Measurements from ENCODE around the gene ABTB1.

DNA sequence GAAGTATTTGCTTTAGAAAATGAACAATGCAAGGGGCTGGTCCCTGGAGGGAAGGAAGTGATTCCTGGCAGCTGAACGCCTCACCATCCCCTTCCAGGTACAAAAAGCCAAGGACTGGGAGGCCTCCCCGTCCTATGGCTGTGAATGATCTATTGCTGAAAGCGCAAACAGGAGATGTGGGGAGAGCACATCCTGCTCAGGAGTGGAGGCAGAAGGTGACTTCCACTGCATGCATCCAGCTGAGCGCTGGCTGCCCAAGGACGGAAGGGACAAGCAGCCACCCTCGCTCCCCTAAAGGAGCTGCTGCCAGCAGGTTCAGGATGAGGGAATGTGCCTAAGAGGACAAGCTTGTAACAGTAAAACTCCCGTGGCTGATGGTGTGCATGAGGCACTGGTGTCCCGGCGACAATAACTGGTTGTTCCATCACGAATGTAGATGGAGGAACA lies 41.4 kb downstream of the ABTB1 start:
- TF ChIP-seq RAD21 (IDR thresholded peaks at IDR 0.05; ENCODE audit: low read depth) = no peak
- TF ChIP-seq, protein P1, sequence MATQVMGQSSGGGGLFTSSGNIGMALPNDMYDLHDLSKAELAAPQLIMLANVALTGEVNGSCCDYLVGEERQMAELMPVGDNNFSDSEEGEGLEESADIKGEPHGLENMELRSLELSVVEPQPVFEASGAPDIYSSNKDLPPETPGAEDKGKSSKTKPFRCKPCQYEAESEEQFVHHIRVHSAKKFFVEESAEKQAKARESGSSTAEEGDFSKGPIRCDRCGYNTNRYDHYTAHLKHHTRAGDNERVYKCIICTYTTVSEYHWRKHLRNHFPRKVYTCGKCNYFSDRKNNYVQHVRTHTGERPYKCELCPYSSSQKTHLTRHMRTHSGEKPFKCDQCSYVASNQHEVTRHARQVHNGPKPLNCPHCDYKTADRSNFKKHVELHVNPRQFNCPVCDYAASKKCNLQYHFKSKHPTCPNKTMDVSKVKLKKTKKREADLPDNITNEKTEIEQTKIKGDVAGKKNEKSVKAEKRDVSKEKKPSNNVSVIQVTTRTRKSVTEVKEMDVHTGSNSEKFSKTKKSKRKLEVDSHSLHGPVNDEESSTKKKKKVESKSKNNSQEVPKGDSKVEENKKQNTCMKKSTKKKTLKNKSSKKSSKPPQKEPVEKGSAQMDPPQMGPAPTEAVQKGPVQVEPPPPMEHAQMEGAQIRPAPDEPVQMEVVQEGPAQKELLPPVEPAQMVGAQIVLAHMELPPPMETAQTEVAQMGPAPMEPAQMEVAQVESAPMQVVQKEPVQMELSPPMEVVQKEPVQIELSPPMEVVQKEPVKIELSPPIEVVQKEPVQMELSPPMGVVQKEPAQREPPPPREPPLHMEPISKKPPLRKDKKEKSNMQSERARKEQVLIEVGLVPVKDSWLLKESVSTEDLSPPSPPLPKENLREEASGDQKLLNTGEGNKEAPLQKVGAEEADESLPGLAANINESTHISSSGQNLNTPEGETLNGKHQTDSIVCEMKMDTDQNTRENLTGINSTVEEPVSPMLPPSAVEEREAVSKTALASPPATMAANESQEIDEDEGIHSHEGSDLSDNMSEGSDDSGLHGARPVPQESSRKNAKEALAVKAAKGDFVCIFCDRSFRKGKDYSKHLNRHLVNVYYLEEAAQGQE (IDR thresholded peaks at IDR 0.05; ENCODE audit: low read depth) = no peak
- TF ChIP-seq, protein P2, sequence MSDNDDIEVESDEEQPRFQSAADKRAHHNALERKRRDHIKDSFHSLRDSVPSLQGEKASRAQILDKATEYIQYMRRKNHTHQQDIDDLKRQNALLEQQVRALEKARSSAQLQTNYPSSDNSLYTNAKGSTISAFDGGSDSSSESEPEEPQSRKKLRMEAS (IDR thresholded peaks at IDR 0.05) = no peak
- no peak for TF ChIP-seq EGR1 (IDR thresholded peaks at IDR 0.05)
- TF ChIP-seq TEAD4 (IDR thresholded peaks at IDR 0.05) = no peak
- TF ChIP-seq TAF1 (IDR thresholded peaks at IDR 0.05; ENCODE audit: low read depth) = no peak
- no peak for TF ChIP-seq EP300 (IDR thresholded peaks at IDR 0.05; ENCODE audit: borderline replicate concordance)
- TF ChIP-seq CREB1 (IDR thresholded peaks at IDR 0.05; ENCODE audit: low read depth) = no peak
- TF ChIP-seq, protein P3, sequence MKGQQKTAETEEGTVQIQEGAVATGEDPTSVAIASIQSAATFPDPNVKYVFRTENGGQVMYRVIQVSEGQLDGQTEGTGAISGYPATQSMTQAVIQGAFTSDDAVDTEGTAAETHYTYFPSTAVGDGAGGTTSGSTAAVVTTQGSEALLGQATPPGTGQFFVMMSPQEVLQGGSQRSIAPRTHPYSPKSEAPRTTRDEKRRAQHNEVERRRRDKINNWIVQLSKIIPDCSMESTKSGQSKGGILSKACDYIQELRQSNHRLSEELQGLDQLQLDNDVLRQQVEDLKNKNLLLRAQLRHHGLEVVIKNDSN (IDR thresholded peaks at IDR 0.05) = no peak
- no peak for TF ChIP-seq CEBPB (IDR thresholded peaks at IDR 0.05)
- TF ChIP-seq NFIC (IDR thresholded peaks at IDR 0.05) = no peak
